ENCODE measurements around the gene CCDC88A. TPM values are rescaled to one million over a fixed set of nuclear protein-coding genes. Genes with fewer than 3 reads are reported as not detected.
A peak's percentile ranks its signal among the peaks of the same experiment; 100 is the strongest.

The CCDC88A gene, protein sequence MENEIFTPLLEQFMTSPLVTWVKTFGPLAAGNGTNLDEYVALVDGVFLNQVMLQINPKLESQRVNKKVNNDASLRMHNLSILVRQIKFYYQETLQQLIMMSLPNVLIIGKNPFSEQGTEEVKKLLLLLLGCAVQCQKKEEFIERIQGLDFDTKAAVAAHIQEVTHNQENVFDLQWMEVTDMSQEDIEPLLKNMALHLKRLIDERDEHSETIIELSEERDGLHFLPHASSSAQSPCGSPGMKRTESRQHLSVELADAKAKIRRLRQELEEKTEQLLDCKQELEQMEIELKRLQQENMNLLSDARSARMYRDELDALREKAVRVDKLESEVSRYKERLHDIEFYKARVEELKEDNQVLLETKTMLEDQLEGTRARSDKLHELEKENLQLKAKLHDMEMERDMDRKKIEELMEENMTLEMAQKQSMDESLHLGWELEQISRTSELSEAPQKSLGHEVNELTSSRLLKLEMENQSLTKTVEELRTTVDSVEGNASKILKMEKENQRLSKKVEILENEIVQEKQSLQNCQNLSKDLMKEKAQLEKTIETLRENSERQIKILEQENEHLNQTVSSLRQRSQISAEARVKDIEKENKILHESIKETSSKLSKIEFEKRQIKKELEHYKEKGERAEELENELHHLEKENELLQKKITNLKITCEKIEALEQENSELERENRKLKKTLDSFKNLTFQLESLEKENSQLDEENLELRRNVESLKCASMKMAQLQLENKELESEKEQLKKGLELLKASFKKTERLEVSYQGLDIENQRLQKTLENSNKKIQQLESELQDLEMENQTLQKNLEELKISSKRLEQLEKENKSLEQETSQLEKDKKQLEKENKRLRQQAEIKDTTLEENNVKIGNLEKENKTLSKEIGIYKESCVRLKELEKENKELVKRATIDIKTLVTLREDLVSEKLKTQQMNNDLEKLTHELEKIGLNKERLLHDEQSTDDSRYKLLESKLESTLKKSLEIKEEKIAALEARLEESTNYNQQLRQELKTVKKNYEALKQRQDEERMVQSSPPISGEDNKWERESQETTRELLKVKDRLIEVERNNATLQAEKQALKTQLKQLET (N-terminal part only)
- 15.7 and 20.3 TPM in 2 replicates for total RNA-seq

GRCh38 chr2:55419679-55420438, at the start of gene CCDC88A:
TSS of gene CCDC88A (minus strand) at chr2:55419856. CDS start at chr2:55419079, 777 bp downstream.
- DNase-seq (ENCODE audit: low read depth) (peak; percentile 82), FAIRE-seq (no peak)
- Histone ChIP-seq H3K27me3 (ENCODE audit: control insufficient read depth, insufficient read depth, low read length) (no peaks in the 10 kb centered on the region), H3K36me3 (ENCODE audit: control insufficient read depth, insufficient read depth, low read length) (no peaks in the 10 kb centered on the region), H3K4me3 (ENCODE audit: low read depth, low read length) (peak within 1 kb of the TSS; percentile 100)
- TF ChIP-seq CTCF (IDR thresholded peaks at IDR 0.05; ENCODE audit: insufficient read depth, low read length, severe bottlenecking): peak; percentile 13

DNA sequence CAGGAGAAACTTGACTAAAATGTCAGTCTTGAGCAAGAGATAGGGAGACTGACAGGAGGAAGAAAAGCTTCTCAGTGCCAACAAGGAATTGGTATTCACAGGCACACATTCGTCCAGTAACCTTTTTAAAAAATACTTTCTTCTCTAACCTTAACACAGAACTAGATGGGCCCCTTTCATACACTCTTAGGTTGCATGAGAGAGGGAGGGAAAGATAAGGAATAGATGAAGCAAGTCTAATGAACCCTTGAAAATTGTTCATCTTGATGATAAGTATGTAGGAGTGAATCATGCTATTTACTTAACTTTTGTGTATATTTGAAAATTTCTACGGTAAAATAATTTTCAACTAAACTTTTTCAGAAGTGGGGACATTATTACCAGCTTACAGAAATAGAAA, 42.0 kb upstream of the CCDC88A start:
- Histone ChIP-seq H3K36me3 (ENCODE audit: control insufficient read depth, insufficient read depth, low read length) (no peaks in the 10 kb centered on the region), H3K4me3 (ENCODE audit: low read depth, low read length) (no peak overlapping the region), H3K27me3 (ENCODE audit: control insufficient read depth, insufficient read depth, low read length) (no peaks in the 10 kb centered on the region)
- FAIRE-seq (no peak), DNase-seq (ENCODE audit: low read depth) (no peak)
- no peak for TF ChIP-seq CTCF (IDR thresholded peaks at IDR 0.05; ENCODE audit: insufficient read depth, low read length, severe bottlenecking)

DNA sequence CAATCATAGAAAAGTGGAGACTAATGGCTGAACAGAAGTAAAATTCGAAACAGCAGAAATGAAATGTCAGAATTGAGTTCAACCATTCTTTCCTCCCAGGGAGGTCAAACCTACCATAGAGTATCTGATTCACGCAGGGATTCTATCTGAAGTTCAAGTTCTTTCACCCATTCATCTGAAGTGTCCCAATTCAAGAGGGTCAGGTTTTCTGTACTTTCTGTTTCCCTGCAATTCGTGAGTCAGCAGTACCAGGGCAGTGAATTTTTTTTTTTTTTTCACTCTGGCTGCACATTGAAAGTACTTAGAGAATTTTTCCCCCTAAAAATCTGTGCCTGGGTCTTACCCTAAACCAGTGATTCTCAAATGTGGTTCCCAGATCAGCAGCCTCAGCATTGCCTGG, 40.9 kb upstream of the CCDC88A start:
- FAIRE-seq: no peak
- Histone ChIP-seq H3K4me3 (ENCODE audit: low read depth, low read length) (no peak overlapping the region), H3K36me3 (ENCODE audit: control insufficient read depth, insufficient read depth, low read length) (no peaks in the 10 kb centered on the region), H3K27me3 (ENCODE audit: control insufficient read depth, insufficient read depth, low read length) (no peaks in the 10 kb centered on the region)
- TF ChIP-seq CTCF (IDR thresholded peaks at IDR 0.05; ENCODE audit: insufficient read depth, low read length, severe bottlenecking): no peak
- DNase-seq (ENCODE audit: low read depth): peak; percentile 32

DNA sequence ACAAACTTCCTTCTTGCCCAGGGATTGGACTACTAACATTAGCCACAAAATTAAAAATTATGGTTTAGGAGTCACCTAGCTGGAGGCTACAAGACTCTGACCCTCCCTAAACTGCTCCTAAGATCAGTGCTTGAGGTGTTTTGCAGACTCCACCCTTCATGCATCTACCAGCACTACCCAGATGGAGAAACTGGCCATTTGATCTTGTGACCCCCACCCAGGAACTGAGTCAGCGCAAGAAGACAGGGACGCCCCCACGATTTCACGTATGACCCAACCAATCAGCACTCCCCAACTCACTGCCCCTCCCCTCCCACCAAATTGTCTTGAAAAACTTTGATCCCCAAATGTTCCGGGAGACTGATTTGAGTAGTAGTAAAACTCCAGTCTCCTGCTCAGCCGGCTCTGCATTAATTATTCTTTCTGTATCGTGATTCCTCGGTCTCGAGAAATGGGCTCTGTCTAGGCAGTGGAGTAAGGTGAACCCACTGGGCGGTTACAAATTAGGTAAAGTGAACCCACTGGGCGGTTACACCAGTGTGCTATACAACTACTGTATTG, 40.1 kb upstream of the CCDC88A start:
- no peak for TF ChIP-seq CTCF (IDR thresholded peaks at IDR 0.05; ENCODE audit: insufficient read depth, low read length, severe bottlenecking)
- FAIRE-seq (no peak), DNase-seq (ENCODE audit: low read depth) (no peak)
- no peaks in the 10 kb centered on the region for H3K36me3 ChIP-seq (ENCODE audit: control insufficient read depth, insufficient read depth, low read length)
- H3K27me3 ChIP-seq (ENCODE audit: control insufficient read depth, insufficient read depth, low read length): no peaks in the 10 kb centered on the region
- no peak overlapping the region for H3K4me3 ChIP-seq (ENCODE audit: low read depth, low read length)

- TF ChIP-seq CTCF (IDR thresholded peaks at IDR 0.05; ENCODE audit: insufficient read depth, low read length, severe bottlenecking): no peak
- FAIRE-seq: no peak
- no peak overlapping the region for H3K4me3 ChIP-seq (ENCODE audit: low read depth, low read length)
- H3K36me3 ChIP-seq (ENCODE audit: control insufficient read depth, insufficient read depth, low read length): no peaks in the 10 kb centered on the region
- no peaks in the 10 kb centered on the region for H3K27me3 ChIP-seq (ENCODE audit: control insufficient read depth, insufficient read depth, low read length)
- no peak for DNase-seq (ENCODE audit: low read depth)
These were observed 39.6 kb upstream of the CCDC88A start for GRCh38 chr2:55459279-55459678.

Data from bronchial epithelial cell (primary cell).